PFSK-1 (cell line): Measurements from ENCODE around the gene TMEM61.

ENCODE experiments used
- FOXP2 ChIP-seq: optimal IDR thresholded peaks from 2 replicates; pipeline ENCODE3; 2011; ENCODE audit warnings: borderline replicate concordance, control low read depth, inconsistent platforms; ENCODE audit not compliant: insufficient read depth; ENCODE audit errors: extremely low read length, extremely low read depth
- POLR2AphosphoS5 ChIP-seq: IDR thresholded peaks from 2 replicates; pipeline ENCODE4 v1.6.1; 2012; ENCODE audit warnings: low read depth, mild to moderate bottlenecking, control low read depth, low read length, moderate library complexity
- REST ChIP-seq, 2 experiments: IDR thresholded peaks; 2 replicates each; pipeline versions ENCODE4 v1.6.1 to v1.8.0; 2011 to 2012; ENCODE audit warnings: low read depth in 2 of 2, low read length in 2 of 2, control low read depth in 1 of 2, inconsistent platforms in 1 of 2, mild to moderate bottlenecking in 1 of 2, moderate library complexity in 1 of 2; ENCODE audit not compliant: insufficient read depth in 1 of 2
- SIN3A ChIP-seq: IDR thresholded peaks from 2 replicates; pipeline ENCODE4 v1.6.1; 2012; ENCODE audit warnings: mild to moderate bottlenecking, low read length, moderate library complexity, borderline replicate concordance; ENCODE audit not compliant: insufficient read depth
- TAF1 ChIP-seq: IDR thresholded peaks from 2 replicates; pipeline ENCODE4 v1.6.1; 2012; ENCODE audit warnings: low read length, control low read depth, borderline replicate concordance; ENCODE audit not compliant: insufficient read depth

GRCh38 chr1:54980046-54980527 lies 341 bp upstream of the TMEM61 start:
- TF ChIP-seq TAF1, result no peak
- no peak for TF ChIP-seq POLR2AphosphoS5
- no peak for TF ChIP-seq REST (IDR thresholded peaks at IDR 0.05; ENCODE audit: insufficient read depth in 1 of 2, low read depth in 2 of 2, low read length in 2 of 2)
- TF ChIP-seq SIN3A, result no peak
- no peak for TF ChIP-seq FOXP2
